OCI-LY3 (cell line): ENCODE measurements around the gene FERMT2.
"Not testable (repeated sequence)": the region's sequence is repeated elsewhere in the genome, so short reads cannot be mapped to it uniquely, and the experiment has no call there.

Source experiments
- EZH2phosphoT487 ChIP-seq: fragments of 200-600 bp; shearing (Covaris generic); IDR thresholded peaks from 2 replicates; pipeline ENCODE4 v1.6.1; 2018; ENCODE audit warnings: antibody characterized with exemption, mixed run types, low read depth
- TF ChIP-seq, protein P1 (sequence below): fragments of 200-600, 300-600 bp; sonication (generic); IDR thresholded peaks from 2 replicates; pipeline ENCODE4 v1.5.1; 2014; ENCODE audit warnings: antibody characterized with exemption, low read length, low read depth

DNA sequence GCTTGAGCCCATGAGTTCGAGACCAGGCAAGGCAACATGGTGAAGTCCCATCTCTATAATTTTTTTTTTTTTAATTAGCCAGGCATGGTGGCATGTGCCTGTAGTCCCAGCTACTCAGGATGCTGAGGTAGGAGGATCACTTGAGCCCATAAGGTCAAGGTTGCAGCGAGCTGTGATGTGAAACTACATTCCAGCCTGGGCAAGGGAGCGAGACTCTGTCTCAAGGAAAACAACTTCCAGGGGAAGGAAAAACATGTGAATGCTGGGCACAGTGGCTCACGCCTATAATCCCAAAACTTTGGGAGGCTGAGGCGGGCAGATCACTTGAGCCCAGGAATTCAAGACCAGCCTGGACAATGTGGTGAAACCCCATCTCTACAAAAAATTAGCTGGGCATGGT lies 30.4 kb downstream of the FERMT2 start:
- TF ChIP-seq, protein P1, sequence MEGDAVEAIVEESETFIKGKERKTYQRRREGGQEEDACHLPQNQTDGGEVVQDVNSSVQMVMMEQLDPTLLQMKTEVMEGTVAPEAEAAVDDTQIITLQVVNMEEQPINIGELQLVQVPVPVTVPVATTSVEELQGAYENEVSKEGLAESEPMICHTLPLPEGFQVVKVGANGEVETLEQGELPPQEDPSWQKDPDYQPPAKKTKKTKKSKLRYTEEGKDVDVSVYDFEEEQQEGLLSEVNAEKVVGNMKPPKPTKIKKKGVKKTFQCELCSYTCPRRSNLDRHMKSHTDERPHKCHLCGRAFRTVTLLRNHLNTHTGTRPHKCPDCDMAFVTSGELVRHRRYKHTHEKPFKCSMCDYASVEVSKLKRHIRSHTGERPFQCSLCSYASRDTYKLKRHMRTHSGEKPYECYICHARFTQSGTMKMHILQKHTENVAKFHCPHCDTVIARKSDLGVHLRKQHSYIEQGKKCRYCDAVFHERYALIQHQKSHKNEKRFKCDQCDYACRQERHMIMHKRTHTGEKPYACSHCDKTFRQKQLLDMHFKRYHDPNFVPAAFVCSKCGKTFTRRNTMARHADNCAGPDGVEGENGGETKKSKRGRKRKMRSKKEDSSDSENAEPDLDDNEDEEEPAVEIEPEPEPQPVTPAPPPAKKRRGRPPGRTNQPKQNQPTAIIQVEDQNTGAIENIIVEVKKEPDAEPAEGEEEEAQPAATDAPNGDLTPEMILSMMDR: not testable (repeated sequence)
- not testable (repeated sequence) for TF ChIP-seq EZH2phosphoT487
